H9 (cell line): ENCODE results near the gene THSD4. TPM values are rescaled to one million over a fixed set of nuclear protein-coding genes. Genes with fewer than 3 reads are reported as not detected.

Experiments
- DNase-seq: peaks from one replicate; pipeline ENCODE4 v3.0.0-alpha.2; 2017
- H2AFZ ChIP-seq: one replicate; pipeline ENCODE4 v1.6.1; 2013; ENCODE audit warnings: mild to moderate bottlenecking, low read length, control low read depth, moderate library complexity
- H2AK5ac ChIP-seq: 2 replicates; pipeline ENCODE4 v1.6.1; 2013; ENCODE audit warnings: low read length, control low read depth, mixed read lengths; ENCODE audit not compliant: insufficient read length
- H2BK120ac ChIP-seq: one replicate; pipeline ENCODE4 v1.6.1; 2013; ENCODE audit warnings: low read depth, mild to moderate bottlenecking, low read length, control low read depth, inconsistent platforms; ENCODE audit not compliant: poor library complexity, severe bottlenecking
- H2BK12ac ChIP-seq: 2 replicates; pipeline ENCODE4 v1.6.1; 2013; ENCODE audit warnings: low read length, control low read depth, mixed read lengths, low read depth; ENCODE audit not compliant: insufficient read length
- H2BK15ac ChIP-seq: 2 replicates; pipeline ENCODE4 v1.6.1; 2013; ENCODE audit warnings: low read depth, low read length, control low read depth
- H2BK20ac ChIP-seq: one replicate; pipeline ENCODE4 v1.6.1; 2013; ENCODE audit warnings: low read depth, mild to moderate bottlenecking, low read length, control low read depth, inconsistent platforms; ENCODE audit not compliant: poor library complexity, severe bottlenecking
- H2BK5ac ChIP-seq: 2 replicates; pipeline ENCODE4 v1.6.1; 2013; ENCODE audit warnings: low read length, control low read depth, mixed read lengths; ENCODE audit not compliant: insufficient read length
- H3K14ac ChIP-seq: 2 replicates; pipeline ENCODE4 v1.6.1; 2013; ENCODE audit warnings: low read length, control low read depth; ENCODE audit not compliant: insufficient read depth
- H3K18ac ChIP-seq: 2 replicates; pipeline ENCODE4 v1.6.1; 2013; ENCODE audit warnings: low read depth, mild to moderate bottlenecking, mixed read lengths, low read length, control low read depth; ENCODE audit not compliant: insufficient read length
- H3K23ac ChIP-seq: 2 replicates; pipeline ENCODE4 v1.6.1; 2013; ENCODE audit warnings: low read length, control low read depth, mixed read lengths, low read depth; ENCODE audit not compliant: insufficient read length
- H3K23me2 ChIP-seq: 2 replicates; pipeline ENCODE4 v1.6.1; 2013; ENCODE audit warnings: low read depth, mild to moderate bottlenecking, mixed read lengths, low read length, control low read depth; ENCODE audit not compliant: insufficient read length, poor library complexity, severe bottlenecking
- H3K27ac ChIP-seq: 2 replicates; pipeline ENCODE4 v1.5.1; 2013; ENCODE audit warnings: low read length, control low read depth, mixed read lengths, low read depth; ENCODE audit not compliant: insufficient read length
- H3K27me3 ChIP-seq: 2 replicates; pipeline ENCODE4 v1.6.1; 2013; ENCODE audit warnings: low read length, control low read depth, inconsistent platforms; ENCODE audit not compliant: insufficient read depth
- H3K4ac ChIP-seq: 2 replicates; pipeline ENCODE4 v1.6.1; 2013; ENCODE audit warnings: low read depth, mild to moderate bottlenecking, control low read depth, inconsistent platforms, low read length, moderate library complexity
- H3K4me1 ChIP-seq: 2 replicates; pipeline ENCODE4 v1.6.1; 2013; ENCODE audit warnings: low read length, control low read depth, inconsistent platforms; ENCODE audit not compliant: insufficient read depth
- H3K4me2 ChIP-seq: 2 replicates; pipeline ENCODE4 v1.6.1; 2013; ENCODE audit warnings: low read length, control low read depth, mixed read lengths; ENCODE audit not compliant: insufficient read length, insufficient read depth
- H3K56ac ChIP-seq: 2 replicates; pipeline ENCODE4 v1.6.1; 2013; ENCODE audit warnings: low read depth, mild to moderate bottlenecking, mixed read lengths, low read length, control low read depth; ENCODE audit not compliant: insufficient read length
- H3K79me1 ChIP-seq: 2 replicates; pipeline ENCODE4 v1.6.1; 2013; ENCODE audit warnings: low read depth, mild to moderate bottlenecking, moderate library complexity, low read length, control low read depth, inconsistent platforms; ENCODE audit not compliant: insufficient read depth, poor library complexity, severe bottlenecking
- H3K79me2 ChIP-seq: 2 replicates; pipeline ENCODE4 v1.6.1; 2013; ENCODE audit warnings: low read length, control low read depth, inconsistent platforms; ENCODE audit not compliant: insufficient read depth
- H3K9ac ChIP-seq: 2 replicates; pipeline ENCODE4 v1.6.1; 2013; ENCODE audit warnings: low read length, control low read depth, mixed read lengths; ENCODE audit not compliant: insufficient read length; ENCODE audit errors: extremely low read depth
- H3K9me3 ChIP-seq: one replicate; pipeline ENCODE4 v1.6.1; 2013; ENCODE audit warnings: low read depth, low read length, inconsistent platforms; ENCODE audit not compliant: control insufficient read depth
- H3T11ph ChIP-seq: one replicate; pipeline ENCODE4 v1.6.1; 2013; ENCODE audit warnings: mild to moderate bottlenecking, low read length, control low read depth, inconsistent platforms
- H4K20me1 ChIP-seq: one replicate; pipeline ENCODE4 v1.6.1; 2013; ENCODE audit not compliant: control insufficient read depth, insufficient read length, insufficient read depth
- H4K5ac ChIP-seq: 2 replicates; pipeline ENCODE4 v1.6.1; 2013; ENCODE audit warnings: low read depth, mild to moderate bottlenecking, mixed read lengths, low read length, control low read depth; ENCODE audit not compliant: insufficient read length
- H4K8ac ChIP-seq: replicated peaks from 2 replicates; pipeline ENCODE4 v1.6.1; 2013; ENCODE audit warnings: low read length, control low read depth, mixed read lengths, low read depth; ENCODE audit not compliant: insufficient read length
- H4K91ac ChIP-seq: 2 replicates; pipeline ENCODE4 v1.6.1; 2013; ENCODE audit warnings: low read depth, mild to moderate bottlenecking, moderate library complexity, mixed read lengths, low read length, control low read depth; ENCODE audit not compliant: insufficient read length
- H3K27ac Mint-ChIP-seq, 3 experiments: 2 replicates in 2 of 3; 3 replicates in 1 of 3; pipeline ENCODE4 v1.8.0; 2020 to 2021; ENCODE audit warnings: mixed read lengths in 3 of 3, mild to moderate bottlenecking in 1 of 3, moderate library complexity in 1 of 3
- H3K27me3 Mint-ChIP-seq: 2 replicates; pipeline ENCODE4 v1.8.0; 2021; ENCODE audit warnings: low read depth, mild to moderate bottlenecking, moderate library complexity, mixed read lengths
- H3K36me3 Mint-ChIP-seq, 3 experiments: 2 replicates in 2 of 3; 3 replicates in 1 of 3; pipeline ENCODE4 v1.8.0; 2020 to 2021; ENCODE audit warnings: low read depth in 3 of 3, mixed read lengths in 3 of 3; ENCODE audit not compliant: insufficient read depth in 1 of 3
- H3K4me1 Mint-ChIP-seq, 2 experiments: 2 replicates each; pipeline ENCODE4 v1.8.0; 2020; ENCODE audit warnings: mixed read lengths in 2 of 2
- H3K4me3 Mint-ChIP-seq, 2 experiments: 2 replicates in 1 of 2; 3 replicates in 1 of 2; pipeline ENCODE4 v1.8.0; 2020 to 2021; ENCODE audit warnings: mild to moderate bottlenecking in 2 of 2, mixed read lengths in 2 of 2, moderate library complexity in 1 of 2
- H3K9me3 Mint-ChIP-seq, 2 experiments: 2 replicates in 1 of 2; 3 replicates in 1 of 2; pipeline ENCODE4 v1.8.0; 2020; ENCODE audit warnings: mild to moderate bottlenecking in 2 of 2, mixed read lengths in 2 of 2, moderate library complexity in 1 of 2
- CTCF ChIP-seq: fragments of 200-600 bp; sonication (generic); conservative IDR thresholded peaks from 3 replicates; pipeline ENCODE4 v1.8.0; 2021; ENCODE audit warnings: antibody characterized with exemption, mild to moderate bottlenecking
- WGBS: extraction: QIAGEN DNeasy Blood & Tissue Kit; methylation state at CpG from one replicate; pipeline ENCODE4 v1.1.7; 2013; ENCODE audit warnings: missing lambda C conversion rate, low lambda C conversion rate, mixed read lengths; ENCODE audit not compliant: insufficient read length; ENCODE audit errors: extremely low coverage; 5-methylcytosine and 5-hydroxymethylcytosine counted together
- total RNA-seq: library from RNA; stranded (reverse); gene quantifications from 2 replicates; pipeline ENCODE4 v1.2.1, GENCODE V29; 2021

Gene THSD4
- total RNA-seq, 1 experiment from 2014 or later, result 5.5 TPM

- no CpG with 5 or more reads among the region's 5 CpGs for WGBS
- no peaks in the 10 kb centered on the region for H4K20me1 ChIP-seq
- H3K23me2 ChIP-seq, result no peaks in the 10 kb centered on the region
- H3K79me1 ChIP-seq, result no peaks in the 10 kb centered on the region
- H3K36me3 Mint-ChIP-seq, result no peaks in the 10 kb centered on the region; a peak in 1 of 7 replicates
- H2BK20ac ChIP-seq, result no peak overlapping the region
- peak overlapping the region in 2 of 3 experiments; percentile 15 to 42; a peak in 3 of 7 replicates for H3K27ac Mint-ChIP-seq
- H3K9me3 Mint-ChIP-seq, result no peaks in the 10 kb centered on the region
- TF ChIP-seq CTCF, result no peak
- no peak overlapping the region for H3K27ac ChIP-seq
- H3K4me3 Mint-ChIP-seq, result no peak overlapping the region
- no peak overlapping the region for H2BK12ac ChIP-seq
- no peak overlapping the region for H3K9ac ChIP-seq
- no peaks in the 10 kb centered on the region for H3K79me2 ChIP-seq
- H4K8ac ChIP-seq, result no peak overlapping the region
- H3K27me3 ChIP-seq, result no peaks in the 10 kb centered on the region
- H3K14ac ChIP-seq, result no peak overlapping the region
- no peak overlapping the region for H3K4me2 ChIP-seq
- no peak overlapping the region for H2AK5ac ChIP-seq
- H3K4me1 ChIP-seq, result peaks cover 12% of the 10 kb centered on the region
- H3K4ac ChIP-seq, result no peak overlapping the region
- no peak overlapping the region for H2BK120ac ChIP-seq
- H3K18ac ChIP-seq, result no peak overlapping the region
- no peak overlapping the region for H3K23ac ChIP-seq
- no peak overlapping the region for H3K56ac ChIP-seq
- no peak overlapping the region for H2BK5ac ChIP-seq
- H3K4me1 Mint-ChIP-seq, result peaks cover 39 to 50% of the 10 kb centered on the region in 2 experiments
- H4K5ac ChIP-seq, result no peak overlapping the region
- no peaks in the 10 kb centered on the region for H3K27me3 Mint-ChIP-seq
- H3K9me3 ChIP-seq, result no peaks in the 10 kb centered on the region
- H4K91ac ChIP-seq, result no peak overlapping the region
- no peak overlapping the region for H2AFZ ChIP-seq
- no peak for DNase-seq
- H2BK15ac ChIP-seq, result no peak overlapping the region
- H3T11ph ChIP-seq, result no peak overlapping the region
These were observed 564.6 kb downstream of the THSD4 start for GRCh38 chr15:71679793-71680353.
